Smooth muscle cell (in vitro differentiated cells): ENCODE data around the gene OR4F15. TPM values are rescaled to one million over a fixed set of nuclear protein-coding genes. Genes with fewer than 3 reads are reported as not detected.

Experiments used
- DNase-seq: peaks from one replicate; lab custom pipeline; 2025; ENCODE audit not compliant: unreplicated experiment; lab: John Stamatoyannopoulos, UW
- H2AFZ ChIP-seq: fragments of 200-600 bp; sonication (generic); 2 replicates; pipeline ENCODE4 v1.6.0; 2016; ENCODE audit warnings: antibody characterized with exemption, low read depth, mild to moderate bottlenecking
- H3F3A ChIP-seq: fragments of 200-600 bp; sonication (generic); 2 replicates; pipeline ENCODE4 v1.6.0; 2017; ENCODE audit warnings: antibody characterized with exemption, low read depth
- H3K27ac ChIP-seq: fragments of 200-600 bp; sonication (generic); 2 replicates; pipeline ENCODE4 v1.5.1; 2016; ENCODE audit warnings: low read depth, mild to moderate bottlenecking
- H3K27me3 ChIP-seq: fragments of 200-600 bp; sonication (generic); 2 replicates; pipeline ENCODE4 v1.6.1; 2016; ENCODE audit warnings: low read depth, mild to moderate bottlenecking
- H3K36me3 ChIP-seq: fragments of 200-600 bp; sonication (generic); 2 replicates; pipeline ENCODE4 v1.5.1; 2016; ENCODE audit warnings: low read depth
- H3K4me1 ChIP-seq: fragments of 200-600 bp; sonication (generic); 2 replicates; pipeline ENCODE4 v1.5.1; 2016; ENCODE audit warnings: low read depth
- H3K4me2 ChIP-seq: fragments of 200-600 bp; sonication (generic); 2 replicates; pipeline ENCODE4 v1.6.0; 2016; ENCODE audit warnings: mild to moderate bottlenecking
- H3K4me3 ChIP-seq: fragments of 200-600 bp; sonication (generic); 2 replicates; pipeline ENCODE4 v1.5.1; 2016; ENCODE audit warnings: mild to moderate bottlenecking
- H3K79me2 ChIP-seq: fragments of 200-600 bp; sonication (generic); 2 replicates; pipeline ENCODE4 v1.6.0; 2016; ENCODE audit warnings: low read depth, mild to moderate bottlenecking
- H3K9ac ChIP-seq: fragments of 200-600 bp; sonication (generic); 2 replicates; pipeline ENCODE4 v1.6.0; 2016; ENCODE audit warnings: low read depth
- H3K9me3 ChIP-seq: fragments of 200-600 bp; sonication (generic); replicated peaks from 2 replicates; pipeline ENCODE4 v1.5.1; 2016; ENCODE audit warnings: low read depth
- H4K20me1 ChIP-seq: fragments of 200-600 bp; sonication (generic); 2 replicates; pipeline ENCODE4 v1.6.0; 2016; ENCODE audit warnings: low read depth
- WGBS: methylation state at CpG from one replicate; pipeline ENCODE4 v1.1.7; 2016; ENCODE audit warnings: low lambda C conversion rate; 5-methylcytosine and 5-hydroxymethylcytosine counted together
- polyA plus RNA-seq: library from polyadenylated mRNA; unstranded; fragments of >200 nt; fragmentation: Nextera tagmentation; extraction: Ambion mirVana; gene quantifications from 2 replicates; pipeline ENCODE4 v1.2.1, GENCODE V29; 2016
- total RNA-seq: library from RNA; depleted of rRNA; stranded (reverse); fragments of >200 nt; gene quantifications from 2 replicates; pipeline ENCODE4 v1.2.3, GENCODE V29; 2014
- TF ChIP-seq, protein P1 (sequence below): fragments of 200-600 bp; sonication (generic); IDR thresholded peaks from 2 replicates; pipeline ENCODE4 v1.5.1; 2017; ENCODE audit warnings: borderline replicate concordance, mild to moderate bottlenecking, antibody characterized with exemption; ENCODE audit not compliant: insufficient read depth, poor library complexity, severe bottlenecking

The OR4F15 gene
- total and polyA plus RNA-seq, 2 experiments from 2014 or later, result not detected

DNA sequence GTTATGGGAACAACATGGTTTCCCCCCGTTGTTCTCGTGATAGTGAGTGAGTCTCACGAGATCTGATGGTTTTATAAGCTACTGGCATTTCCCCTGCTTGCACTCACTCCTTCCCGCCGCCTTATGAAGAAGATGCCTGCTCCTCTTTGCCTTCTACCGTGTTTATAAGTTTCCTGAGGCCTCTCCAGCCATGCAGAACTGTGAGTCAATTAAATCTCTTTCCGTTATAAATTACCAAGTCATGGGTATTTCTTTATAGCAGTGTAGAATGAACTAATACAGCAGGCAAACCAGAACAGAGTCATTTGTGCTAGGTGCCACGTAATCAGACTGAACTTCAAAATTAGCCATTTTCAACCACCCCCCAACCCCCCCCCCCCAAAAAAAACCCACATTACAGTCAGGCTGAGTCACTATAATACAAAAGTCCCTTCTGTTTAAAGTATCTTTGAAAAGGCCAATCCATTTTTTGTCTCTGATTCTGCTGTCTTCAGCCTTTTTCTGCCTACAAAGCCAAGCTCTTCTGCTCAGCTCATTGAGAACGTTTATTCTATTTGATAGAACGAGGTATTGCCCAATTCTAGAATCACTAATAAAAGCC lies 4.6 kb upstream of the OR4F15 start:
- Histone ChIP-seq H3K36me3 (no peaks in the 10 kb centered on the region), H3K27ac (no peak overlapping the region), H3K79me2 (no peaks in the 10 kb centered on the region), H2AFZ (no peak overlapping the region), H3K9ac (no peak overlapping the region), H3K9me3 (no peaks in the 10 kb centered on the region), H3K4me1 (no peaks in the 10 kb centered on the region), H3K4me2 (no peak overlapping the region), H4K20me1 (no peaks in the 10 kb centered on the region), H3K27me3 (no peaks in the 10 kb centered on the region), H3F3A (no peaks in the 10 kb centered on the region), H3K4me3 (no peak overlapping the region)
- WGBS, result 72% methylated on average over 10 of the region's 10 CpGs
- no peak for DNase-seq
- TF ChIP-seq, protein P1, sequence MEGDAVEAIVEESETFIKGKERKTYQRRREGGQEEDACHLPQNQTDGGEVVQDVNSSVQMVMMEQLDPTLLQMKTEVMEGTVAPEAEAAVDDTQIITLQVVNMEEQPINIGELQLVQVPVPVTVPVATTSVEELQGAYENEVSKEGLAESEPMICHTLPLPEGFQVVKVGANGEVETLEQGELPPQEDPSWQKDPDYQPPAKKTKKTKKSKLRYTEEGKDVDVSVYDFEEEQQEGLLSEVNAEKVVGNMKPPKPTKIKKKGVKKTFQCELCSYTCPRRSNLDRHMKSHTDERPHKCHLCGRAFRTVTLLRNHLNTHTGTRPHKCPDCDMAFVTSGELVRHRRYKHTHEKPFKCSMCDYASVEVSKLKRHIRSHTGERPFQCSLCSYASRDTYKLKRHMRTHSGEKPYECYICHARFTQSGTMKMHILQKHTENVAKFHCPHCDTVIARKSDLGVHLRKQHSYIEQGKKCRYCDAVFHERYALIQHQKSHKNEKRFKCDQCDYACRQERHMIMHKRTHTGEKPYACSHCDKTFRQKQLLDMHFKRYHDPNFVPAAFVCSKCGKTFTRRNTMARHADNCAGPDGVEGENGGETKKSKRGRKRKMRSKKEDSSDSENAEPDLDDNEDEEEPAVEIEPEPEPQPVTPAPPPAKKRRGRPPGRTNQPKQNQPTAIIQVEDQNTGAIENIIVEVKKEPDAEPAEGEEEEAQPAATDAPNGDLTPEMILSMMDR, result no peak

DNA sequence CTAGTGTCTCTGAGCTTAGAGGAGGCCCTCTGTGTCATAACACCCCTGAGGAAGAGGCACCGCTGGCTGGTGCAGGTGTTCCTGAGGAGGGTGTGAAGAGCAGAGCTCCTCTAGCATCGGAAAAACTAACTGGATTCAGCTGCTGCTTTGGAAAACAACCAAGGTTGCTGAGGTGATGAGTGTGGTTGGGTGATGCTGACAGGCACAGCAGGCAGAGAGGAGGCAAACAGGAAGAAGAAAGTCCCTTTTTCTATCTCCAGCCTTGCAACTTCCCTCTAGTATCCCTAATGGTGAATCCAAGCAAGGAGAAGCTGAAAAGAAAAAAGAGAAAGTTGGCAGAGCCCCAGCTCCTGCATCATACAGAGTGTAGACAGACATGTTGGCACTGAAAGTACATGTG lies 3.8 kb upstream of the OR4F15 start:
- no peaks in the 10 kb centered on the region for H3K36me3 ChIP-seq
- H3K27me3 ChIP-seq, result no peaks in the 10 kb centered on the region
- no peaks in the 10 kb centered on the region for H3K9me3 ChIP-seq
- no peak for DNase-seq
- H4K20me1 ChIP-seq, result no peaks in the 10 kb centered on the region
- H3K9ac ChIP-seq, result no peak overlapping the region
- no peak overlapping the region for H3K27ac ChIP-seq
- TF ChIP-seq, protein P1, result no peak
- no peak overlapping the region for H2AFZ ChIP-seq
- whole genome bisulfite sequencing, result 84% methylated on average over 2 of the region's 2 CpGs
- no peak overlapping the region for H3K4me2 ChIP-seq
- no peak overlapping the region for H3K4me3 ChIP-seq
- no peaks in the 10 kb centered on the region for H3F3A ChIP-seq
- H3K79me2 ChIP-seq, result no peaks in the 10 kb centered on the region
- H3K4me1 ChIP-seq, result no peaks in the 10 kb centered on the region

DNA sequence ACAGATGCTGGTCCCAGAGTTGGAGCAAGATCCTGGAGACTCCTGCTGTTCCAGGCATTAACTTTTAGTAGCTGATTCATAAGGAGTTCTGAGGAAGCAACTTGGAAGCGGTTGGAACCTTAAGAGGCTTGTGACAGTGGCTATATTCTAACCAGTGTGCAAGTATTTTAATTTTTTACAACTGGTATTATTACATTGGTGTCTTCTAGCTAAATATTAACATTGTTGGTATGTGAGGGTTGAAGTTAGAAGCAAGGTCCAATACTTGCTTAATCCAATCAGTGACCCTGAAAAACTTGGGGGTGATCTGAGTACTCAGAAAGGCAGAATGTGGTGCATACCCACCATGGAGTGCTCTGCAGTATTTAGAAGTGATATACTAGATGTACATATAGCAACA lies 1.5 kb upstream of the OR4F15 start:
- no peak overlapping the region for H3K9ac ChIP-seq
- no peaks in the 10 kb centered on the region for H3K9me3 ChIP-seq
- no peaks in the 10 kb centered on the region for H3K4me1 ChIP-seq
- no peak overlapping the region for H3K27ac ChIP-seq
- no peaks in the 10 kb centered on the region for H3K79me2 ChIP-seq
- H3K4me3 ChIP-seq, result no peak overlapping the region
- no peaks in the 10 kb centered on the region for H3F3A ChIP-seq
- H3K4me2 ChIP-seq, result no peak overlapping the region
- H4K20me1 ChIP-seq, result no peaks in the 10 kb centered on the region
- TF ChIP-seq, protein P1, result no peak
- 100% methylated on average over 1 of the region's 1 CpG for WGBS
- DNase-seq, result no peak
- no peaks in the 10 kb centered on the region for H3K27me3 ChIP-seq
- no peak overlapping the region for H2AFZ ChIP-seq
- H3K36me3 ChIP-seq, result no peaks in the 10 kb centered on the region

DNA sequence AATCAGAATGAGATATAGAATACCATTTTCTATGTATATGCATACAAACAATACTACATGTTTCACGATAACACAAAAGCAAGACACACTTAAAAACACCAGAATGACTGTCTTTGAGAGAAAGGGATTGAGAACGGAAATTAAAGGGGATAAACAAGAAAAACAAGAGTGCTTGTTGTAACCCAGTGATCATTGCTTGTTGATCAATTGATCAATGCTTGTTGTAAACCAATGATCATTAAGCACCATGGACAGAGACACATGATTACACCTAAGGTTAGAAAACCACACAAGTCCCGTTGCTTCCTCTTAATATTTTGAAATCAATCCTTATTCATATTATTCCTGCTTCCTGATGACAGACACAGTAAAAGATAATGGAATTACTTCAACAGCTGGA lies 1.1 kb upstream of the OR4F15 start:
- Histone ChIP-seq H3K4me2 (no peak overlapping the region), H3K4me1 (no peaks in the 10 kb centered on the region), H3K9ac (no peak overlapping the region), H3K27me3 (no peaks in the 10 kb centered on the region), H4K20me1 (no peaks in the 10 kb centered on the region), H3K79me2 (no peaks in the 10 kb centered on the region), H3K36me3 (no peaks in the 10 kb centered on the region), H3F3A (no peaks in the 10 kb centered on the region), H3K4me3 (no peak overlapping the region), H2AFZ (no peak overlapping the region), H3K27ac (no peak overlapping the region), H3K9me3 (no peaks in the 10 kb centered on the region)
- no peak for DNase-seq
- TF ChIP-seq, protein P1, result no peak
- WGBS, result 71% methylated on average over 3 of the region's 3 CpGs
